Measurements from ENCODE around the gene NT5M.

The NT5M gene

GRCh38 chr17:17356149-17356930 lies 53.2 kb downstream of the NT5M start:
- DNase-seq, result peak; percentile 82

- DNase-seq, result no peak
Observed at GRCh38 chr17:17356931-17357270, 53.7 kb downstream of the NT5M start.

GRCh38 chr17:17358060-17358751 lies 55.0 kb downstream of the NT5M start:
- no peak for DNase-seq

GRCh38 chr17:17358866-17359265 lies 55.7 kb downstream of the NT5M start:
- no peak for DNase-seq

GRCh38 chr17:17359271-17359670 lies 56.1 kb downstream of the NT5M start:
- DNase-seq, result no peak

GRCh38 chr17:17360087-17360730 lies 57.0 kb downstream of the NT5M start:
- DNase-seq, result no peak

GRCh38 chr17:17361543-17361866 lies 58.3 kb downstream of the NT5M start:
- no peak for DNase-seq

- DNase-seq, result no peak
Observed at GRCh38 chr17:17361867-17362539, 58.8 kb downstream of the NT5M start.

GRCh38 chr17:17362540-17362930 lies 59.4 kb downstream of the NT5M start:
- no peak for DNase-seq

GRCh38 chr17:17363638-17364337 lies 60.6 kb downstream of the NT5M start:
- peak; percentile 68 for DNase-seq

- no peak for DNase-seq
Observed at GRCh38 chr17:17364338-17364667, 61.1 kb downstream of the NT5M start.

GRCh38 chr17:17365476-17366110 lies 62.4 kb downstream of the NT5M start:
- DNase-seq, result no peak

GRCh38 chr17:17366235-17366634 lies 63.1 kb downstream of the NT5M start:
- no peak for DNase-seq

GRCh38 chr17:17366941-17367875 lies 64.0 kb downstream of the NT5M start:
- DNase-seq, result no peak

- DNase-seq, result no peak
Observed at GRCh38 chr17:17367931-17368330, 64.8 kb downstream of the NT5M start.

- no peak for DNase-seq
Observed at GRCh38 chr17:17370711-17371110, 67.5 kb downstream of the NT5M start.

- no peak for DNase-seq
Observed at GRCh38 chr17:17372856-17373520, 69.8 kb downstream of the NT5M start.

- no peak for DNase-seq
Observed at GRCh38 chr17:17375841-17376240, 72.7 kb downstream of the NT5M start.

GRCh38 chr17:17376362-17376761 lies 73.2 kb downstream of the NT5M start:
- no peak for DNase-seq

- DNase-seq, result no peak
Observed at GRCh38 chr17:17377071-17377967, 74.1 kb downstream of the NT5M start.
